Activated naive CD4-positive, alpha-beta T cell treated with anti-CD3 and anti-CD28 coated beads, Interleukin-2, amount 50 U/mL, for 16 hours (primary cell): Measurements from ENCODE around the gene CYP2U1.
"Not testable (repeated sequence)": the region's sequence is repeated elsewhere in the genome, so short reads cannot be mapped to it uniquely, and the experiment has no call there.

ENCODE experiments used
- DNase-seq: peaks from one replicate; pipeline ENCODE4 v3.0.0-alpha.2; 2020

Gene CYP2U1

DNA sequence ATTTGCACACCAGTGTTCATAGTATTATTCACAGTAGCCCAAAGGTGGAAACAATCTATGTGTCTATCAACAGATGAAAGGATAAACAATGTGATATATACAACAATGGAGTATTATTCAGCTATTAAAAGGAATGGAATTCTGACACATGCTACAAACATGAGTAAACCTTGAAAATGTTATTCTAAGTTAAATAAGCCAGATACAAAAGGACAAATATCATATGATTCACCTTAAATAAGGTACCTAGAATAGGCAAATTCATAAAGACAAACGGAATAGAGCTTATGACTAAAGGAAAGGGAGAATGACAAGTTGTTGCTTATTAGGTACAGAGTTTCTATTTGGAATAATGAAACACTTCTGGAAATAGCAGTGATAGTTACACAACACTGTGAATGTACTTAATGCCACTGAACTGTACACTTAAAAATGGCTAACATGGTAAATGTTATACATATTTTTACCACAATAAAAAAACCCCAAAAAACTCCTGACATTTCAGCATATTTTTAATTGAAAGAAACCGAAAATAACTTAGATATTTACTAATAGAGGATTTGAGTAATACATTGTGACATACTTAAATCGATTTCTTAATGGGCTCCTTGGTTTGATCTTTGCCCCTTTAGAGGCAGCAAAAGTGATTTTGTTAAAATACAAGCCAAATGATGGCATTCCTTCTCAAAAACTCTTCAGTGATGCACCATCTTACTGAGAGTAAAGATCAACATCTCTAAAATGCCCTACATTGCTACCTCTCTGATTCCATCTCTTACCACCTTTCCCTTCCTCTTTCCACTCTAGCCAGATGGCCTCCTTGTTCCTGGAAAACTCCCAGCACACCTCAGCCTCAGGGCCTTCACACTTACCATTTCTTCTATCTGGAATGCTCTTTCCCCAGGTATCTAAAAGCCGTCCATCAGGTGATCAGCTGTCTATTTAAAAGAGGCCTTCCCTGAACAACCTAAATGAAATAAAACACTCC, 8.6 kb upstream of the CYP2U1 start:
- no peak for DNase-seq

DNA sequence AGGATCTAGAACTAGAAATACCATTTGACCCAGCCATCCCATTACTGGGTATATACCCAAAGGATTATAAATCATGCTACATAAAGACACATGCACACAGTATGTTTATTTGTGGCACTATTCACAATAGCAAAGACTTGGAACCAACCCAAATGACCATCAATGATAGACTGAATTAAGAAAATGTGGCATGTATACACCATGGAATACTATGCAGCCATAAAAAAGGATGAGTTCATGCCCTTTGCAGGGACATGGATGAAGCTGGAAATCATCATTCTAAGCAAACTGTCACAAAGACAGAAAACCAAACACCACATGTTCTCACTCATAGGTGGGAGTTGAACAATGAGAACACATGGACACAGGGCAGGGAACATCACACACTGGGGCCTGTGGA, 5.6 kb upstream of the CYP2U1 start:
- DNase-seq: not testable (repeated sequence)

- DNase-seq: not testable (repeated sequence)
Measured at GRCh38 chr4:107926875-107927274, 4.5 kb upstream of the CYP2U1 start.

GRCh38 chr4:107931775-107932321, 499 bp downstream of the CYP2U1 start:
- DNase-seq: peak; percentile 46

- DNase-seq: no peak
Measured at GRCh38 chr4:107935246-107935645, 3.9 kb downstream of the CYP2U1 start.

DNA sequence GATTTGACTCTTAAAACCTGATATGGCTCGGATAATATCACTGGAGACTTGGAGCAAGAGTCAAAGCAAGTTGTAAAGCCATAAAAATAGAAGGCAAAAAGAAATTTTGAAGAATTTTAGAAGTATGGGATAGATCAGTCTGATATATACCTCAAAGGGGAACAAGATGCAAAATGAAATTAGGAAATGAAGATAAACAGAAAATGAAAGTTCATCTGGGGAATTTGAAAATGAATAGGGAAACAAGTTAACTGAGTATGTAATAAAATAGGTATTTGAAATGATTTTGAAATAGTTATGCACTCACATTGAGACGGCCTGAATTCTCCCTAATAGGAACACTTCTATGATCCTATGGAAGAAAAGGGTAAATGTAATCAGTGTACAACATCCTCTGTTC, 5.7 kb downstream of the CYP2U1 start:
- no peak for DNase-seq

DNA sequence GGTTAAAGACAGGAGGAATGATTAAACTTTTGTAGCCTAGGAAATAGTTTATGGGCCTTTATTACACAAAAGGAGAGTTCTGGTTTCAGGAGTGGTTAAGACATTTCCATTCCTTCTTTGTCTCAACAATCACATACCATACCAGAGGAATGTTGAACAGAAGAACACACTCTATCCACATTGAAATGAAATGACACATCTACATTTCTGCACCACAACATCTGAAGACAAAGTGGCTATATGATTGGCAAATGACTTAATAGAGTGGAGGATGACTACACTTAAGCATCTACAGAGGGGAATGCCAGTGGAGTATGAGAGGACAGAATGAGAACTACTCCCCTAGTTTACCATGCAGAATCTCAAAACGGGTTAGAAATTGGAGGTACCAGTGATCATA, 8.0 kb downstream of the CYP2U1 start:
- DNase-seq: no peak

DNA sequence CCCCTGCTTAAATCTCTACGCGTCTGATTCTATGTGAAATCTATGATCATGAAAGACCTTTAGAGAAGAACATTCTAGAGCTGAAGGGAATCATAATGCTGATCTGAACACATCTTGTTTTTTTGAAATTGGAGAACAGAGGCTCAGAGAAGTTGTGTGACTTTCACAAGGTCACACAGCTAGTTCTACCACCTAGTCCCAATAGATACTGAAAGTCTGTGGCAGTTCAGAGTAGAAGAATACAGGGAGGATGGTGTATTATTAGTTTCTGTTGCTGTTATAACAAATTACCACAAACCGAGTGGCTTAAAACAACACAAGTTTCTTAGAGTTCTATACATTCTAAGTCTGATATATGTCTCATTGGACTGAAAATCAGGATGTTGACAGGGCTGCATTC, 14.5 kb downstream of the CYP2U1 start:
- DNase-seq: no peak

DNA sequence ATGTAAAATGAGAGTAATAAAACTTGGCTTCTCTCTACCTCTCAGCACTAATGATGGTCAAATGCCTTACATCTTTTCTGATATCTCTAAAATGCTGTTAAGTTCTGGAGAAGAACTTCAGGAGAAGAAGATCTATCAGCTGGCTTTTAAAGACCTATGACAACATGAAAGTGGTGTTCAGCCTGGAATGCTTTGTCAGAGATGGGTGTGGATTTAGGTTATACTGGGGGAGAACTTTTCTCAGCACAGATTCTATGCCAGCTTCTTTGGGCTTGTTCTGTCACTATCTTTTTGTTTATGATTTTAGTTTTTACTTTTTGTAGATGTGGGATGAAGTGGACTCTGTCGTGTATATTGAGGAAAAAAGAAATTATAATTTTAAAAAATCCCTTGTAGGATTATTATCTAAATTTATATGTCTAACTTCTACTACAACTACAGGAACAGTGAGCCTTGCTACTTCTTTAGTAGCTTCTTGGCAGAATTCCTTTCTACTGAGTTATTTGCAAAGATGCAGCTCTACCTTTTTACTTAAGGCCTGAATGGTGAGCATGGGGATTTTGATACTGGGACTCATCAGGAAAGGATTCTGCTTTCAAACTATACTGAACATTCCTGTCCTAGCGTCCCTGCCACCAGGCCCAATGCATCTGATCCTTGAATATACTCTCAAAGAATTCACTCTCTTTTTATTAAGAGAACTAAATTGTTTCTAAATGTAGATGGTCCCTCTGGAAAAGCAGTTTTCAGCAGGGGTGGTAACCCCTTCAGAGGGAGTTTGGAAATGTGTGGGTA, 19.6 kb downstream of the CYP2U1 start:
- no peak for DNase-seq

DNA sequence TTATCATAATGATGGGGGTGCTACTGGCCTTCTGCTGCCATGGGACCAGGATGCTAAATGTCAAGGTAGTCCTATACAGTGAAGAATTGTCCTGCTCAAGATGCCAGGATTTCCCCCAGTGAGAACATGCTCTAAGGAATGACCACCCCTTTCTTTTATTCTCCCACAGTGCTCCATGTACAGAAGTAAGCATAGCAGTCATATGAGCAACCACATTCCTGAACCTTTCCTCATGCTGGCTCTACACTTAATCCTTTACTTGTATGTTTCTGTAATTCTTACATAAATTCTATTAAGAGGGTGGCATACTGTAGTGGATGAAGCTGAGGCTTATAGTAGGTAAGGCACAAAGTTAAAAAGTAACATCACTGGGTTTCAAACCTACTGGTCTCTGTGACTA, 20.2 kb downstream of the CYP2U1 start:
- no peak for DNase-seq

GRCh38 chr4:107956011-107956410, 24.7 kb downstream of the CYP2U1 start:
- DNase-seq: no peak

DNA sequence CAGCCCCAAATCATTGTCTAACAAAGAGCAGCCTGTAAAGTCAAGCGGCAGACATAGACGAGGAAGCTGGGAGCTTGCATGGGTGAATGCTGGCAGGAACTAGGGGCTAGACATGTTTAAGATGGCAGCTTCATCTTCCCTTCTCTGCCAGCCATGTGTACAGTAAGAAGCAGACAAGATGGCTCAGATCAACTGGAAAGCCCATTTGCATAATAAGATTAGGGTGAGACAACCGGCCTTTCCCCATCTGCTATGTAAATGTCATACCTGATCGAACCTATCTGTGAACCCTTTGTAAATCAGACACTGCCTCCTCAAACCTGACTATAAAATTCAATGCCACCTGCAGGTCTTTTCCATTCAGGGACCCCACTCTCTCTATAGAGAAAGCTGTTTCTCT, 35.6 kb downstream of the CYP2U1 start:
- DNase-seq: no peak

DNA sequence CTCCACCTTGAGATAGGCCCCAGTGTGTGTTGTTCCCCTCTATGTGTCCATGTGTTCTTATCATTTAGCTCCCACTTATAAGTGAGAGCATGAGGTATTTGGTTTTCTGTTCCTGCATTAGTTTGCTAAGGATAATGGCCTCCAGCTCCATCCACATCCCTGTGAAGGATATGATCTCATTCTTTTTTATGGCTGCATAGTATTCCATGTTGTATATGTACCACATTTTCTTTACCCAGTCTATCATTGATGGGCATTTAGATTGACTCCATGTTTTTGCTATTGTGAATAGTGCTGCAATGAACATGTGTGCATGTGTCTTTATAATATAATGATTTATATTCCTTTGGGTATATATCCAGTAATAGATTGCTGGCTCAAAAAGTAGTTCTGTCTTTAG, 36.2 kb downstream of the CYP2U1 start:
- not testable (repeated sequence) for DNase-seq

GRCh38 chr4:107967921-107968320, 36.6 kb downstream of the CYP2U1 start:
- not testable (repeated sequence) for DNase-seq

DNA sequence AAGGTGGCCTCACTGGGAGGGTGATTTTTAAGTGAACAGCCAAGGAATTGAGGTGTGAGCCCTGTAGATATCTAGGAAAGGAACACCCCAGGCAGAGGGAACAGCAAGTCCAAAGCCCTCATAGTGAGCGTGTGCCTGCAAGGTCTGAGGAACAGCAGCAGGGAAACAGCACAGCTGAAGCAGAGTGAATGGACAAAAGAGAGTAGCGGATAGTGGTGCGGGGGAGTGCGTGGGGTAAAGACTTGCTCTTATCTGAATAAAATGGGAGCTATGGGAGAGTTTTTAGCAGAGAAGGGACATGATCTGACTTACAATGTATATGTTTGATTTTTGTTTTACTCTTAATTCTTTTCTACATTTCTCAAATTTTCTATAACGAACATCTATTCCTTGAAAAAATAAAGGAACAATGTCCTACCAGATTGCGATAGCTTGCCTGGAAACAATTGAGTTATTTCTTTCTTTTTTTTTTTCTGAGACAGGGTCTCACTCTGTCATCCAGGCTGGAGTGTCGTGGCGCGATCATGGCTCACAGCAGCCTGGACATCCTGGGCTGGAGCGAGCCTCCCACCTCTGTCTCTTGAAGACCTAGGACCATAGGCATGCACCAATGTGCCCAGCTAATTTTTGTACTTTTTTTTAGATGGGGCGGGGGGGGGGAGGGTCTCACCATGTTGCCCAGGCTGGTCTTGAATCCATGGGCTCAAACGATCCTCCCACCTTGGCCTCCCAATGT, 38.9 kb downstream of the CYP2U1 start:
- DNase-seq: no peak

- DNase-seq: no peak
Measured at GRCh38 chr4:107972605-107973004, 41.3 kb downstream of the CYP2U1 start.

DNA sequence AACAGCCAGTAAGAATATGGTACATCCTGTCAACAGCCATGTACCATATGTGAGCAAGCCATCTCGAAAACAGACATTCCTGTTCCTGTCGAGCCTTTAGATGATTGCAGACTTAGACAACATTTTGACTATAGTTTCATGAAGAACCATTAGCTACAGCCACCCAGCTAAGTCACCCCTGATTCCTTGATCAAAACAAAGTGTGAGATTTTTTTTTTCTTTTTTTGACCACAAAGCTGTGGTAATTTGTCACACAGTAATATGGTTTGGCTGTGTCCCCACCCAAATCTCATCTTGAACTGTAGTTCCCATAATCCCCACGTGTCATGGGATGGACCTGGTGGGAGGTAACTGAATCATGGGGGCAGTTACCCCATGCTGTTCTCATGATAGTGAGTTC, 43.2 kb downstream of the CYP2U1 start:
- DNase-seq: no peak

DNA sequence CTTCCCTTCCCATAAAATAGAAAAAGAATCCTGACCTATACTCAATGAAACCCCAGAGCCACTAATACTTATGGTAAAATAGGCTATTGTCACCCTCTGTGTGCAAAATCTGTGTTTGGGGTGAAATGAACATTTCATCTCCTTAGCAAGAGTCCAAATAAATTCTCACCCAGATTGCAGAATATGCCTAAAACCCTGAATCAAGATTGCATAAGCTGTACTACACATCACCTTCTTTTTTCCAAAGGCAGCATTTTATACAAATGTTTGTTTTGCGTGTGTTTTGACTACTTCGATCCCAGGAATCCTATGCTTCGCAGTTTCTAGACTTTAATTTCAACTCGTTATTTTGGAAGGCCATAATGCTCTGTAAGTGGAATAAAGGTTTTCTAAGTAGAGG, 46.1 kb downstream of the CYP2U1 start:
- no peak for DNase-seq

GRCh38 chr4:107977966-107978705, 46.8 kb downstream of the CYP2U1 start:
- DNase-seq: no peak

DNA sequence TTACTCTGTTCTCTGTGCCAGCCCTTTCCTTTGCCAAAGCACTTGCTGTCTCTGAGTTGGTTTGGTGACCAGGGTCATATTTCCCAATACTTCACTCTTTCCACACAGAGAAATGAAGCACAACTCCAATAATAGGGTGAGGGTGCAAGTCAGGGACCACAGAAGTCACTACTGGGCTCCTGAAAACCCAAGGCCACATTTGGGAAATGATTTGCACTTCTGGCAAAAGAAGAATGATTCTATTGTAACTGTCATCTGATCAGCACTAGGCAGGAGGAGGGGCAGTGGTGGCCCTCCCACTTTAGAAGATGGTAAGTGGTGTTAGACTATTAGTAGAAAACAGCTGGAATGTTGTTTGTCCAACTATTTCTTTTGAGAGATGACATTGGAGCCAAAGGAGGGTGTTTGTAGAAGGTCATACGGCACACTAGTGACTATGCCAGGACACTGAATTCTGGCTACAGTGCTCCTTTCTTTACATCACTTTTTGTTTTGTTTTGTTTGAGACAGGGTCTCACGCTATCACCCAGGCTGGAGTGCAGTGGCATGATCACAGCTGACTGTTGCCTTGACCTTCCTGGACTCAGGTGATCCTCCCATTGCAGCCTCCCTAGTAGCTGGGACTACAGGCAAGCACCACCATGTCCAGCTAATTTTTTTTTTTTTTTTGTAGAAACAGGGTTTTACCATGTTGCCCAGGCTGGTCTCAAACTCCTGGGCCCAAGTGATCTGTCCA, 47.5 kb downstream of the CYP2U1 start:
- DNase-seq: no peak
